ENCODE data around the gene MIOX. TPM values are rescaled to one million over a fixed set of nuclear protein-coding genes. Genes with fewer than 3 reads are reported as not detected.

Gene MIOX
- total and polyA plus RNA-seq, 9 of the 15 experiments (the other 6 are each of a cell fraction or from before 2014, with no cell fraction given): 0.08 TPM; not detected in 8

DNA sequence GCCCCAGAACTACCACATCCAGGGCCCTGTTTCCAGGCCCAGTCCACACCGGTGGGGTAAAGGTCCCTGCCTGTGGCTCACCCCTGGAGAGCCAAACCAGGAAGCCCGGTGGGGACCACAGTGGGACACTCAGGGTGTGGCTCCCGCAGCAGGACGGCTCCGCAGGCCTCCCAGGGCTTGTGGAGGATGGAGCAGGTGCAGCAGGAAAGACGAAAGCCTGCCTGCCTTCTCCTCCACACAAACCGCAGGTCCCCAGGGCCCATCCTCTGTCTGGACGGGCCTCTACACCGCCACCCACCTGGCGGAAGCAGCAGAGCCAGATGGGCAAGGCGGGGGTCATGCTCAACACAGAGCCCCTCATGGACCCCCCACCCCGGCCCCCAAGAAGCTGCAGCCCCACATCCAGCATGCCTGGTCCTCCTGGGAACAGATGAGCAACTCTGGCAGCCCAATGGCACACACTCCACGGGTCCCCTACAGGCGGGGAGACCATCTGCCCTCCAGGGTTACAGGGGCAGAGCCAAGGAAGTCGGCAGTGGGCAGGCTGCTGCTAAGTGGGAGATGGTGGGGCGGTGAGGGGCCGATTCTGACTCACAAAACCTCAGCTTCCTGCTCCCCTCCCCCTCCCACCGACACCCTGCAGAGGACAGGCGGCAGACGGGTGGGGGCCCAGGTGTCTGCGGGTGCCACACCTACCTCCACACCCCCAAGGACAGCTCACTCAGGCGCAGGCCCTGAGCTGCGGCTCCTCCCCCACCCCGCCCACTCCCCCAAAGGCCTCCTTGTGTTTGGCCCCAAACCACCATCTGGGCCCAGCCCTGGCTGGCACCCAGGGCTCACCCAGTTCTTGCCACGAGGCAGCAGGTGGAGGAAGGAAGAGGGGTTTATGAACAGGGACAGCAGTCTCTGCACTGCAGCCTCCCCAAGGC lies 17.0 kb upstream of the MIOX start (continued):
- TF ChIP-seq, protein P1, sequence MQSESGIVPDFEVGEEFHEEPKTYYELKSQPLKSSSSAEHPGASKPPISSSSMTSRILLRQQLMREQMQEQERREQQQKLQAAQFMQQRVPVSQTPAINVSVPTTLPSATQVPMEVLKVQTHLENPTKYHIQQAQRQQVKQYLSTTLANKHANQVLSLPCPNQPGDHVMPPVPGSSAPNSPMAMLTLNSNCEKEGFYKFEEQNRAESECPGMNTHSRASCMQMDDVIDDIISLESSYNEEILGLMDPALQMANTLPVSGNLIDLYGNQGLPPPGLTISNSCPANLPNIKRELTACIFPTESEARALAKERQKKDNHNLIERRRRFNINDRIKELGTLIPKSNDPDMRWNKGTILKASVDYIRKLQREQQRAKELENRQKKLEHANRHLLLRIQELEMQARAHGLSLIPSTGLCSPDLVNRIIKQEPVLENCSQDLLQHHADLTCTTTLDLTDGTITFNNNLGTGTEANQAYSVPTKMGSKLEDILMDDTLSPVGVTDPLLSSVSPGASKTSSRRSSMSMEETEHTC (IDR thresholded peaks at IDR 0.05): no peak
- TF ChIP-seq CEBPG (CRISPR knock-in tag; IDR thresholded peaks at IDR 0.05) (no peak), CEBPG (tag; conservative IDR thresholded peaks at IDR 0.05 in 1 of 2, IDR thresholded peaks at IDR 0.05 in 1 of 2) (no peak), ZNF174 (CRISPR knock-in tag; IDR thresholded peaks at IDR 0.05) (no peak), SIN3A (IDR thresholded peaks at IDR 0.05; ENCODE audit: borderline replicate concordance in 2 of 2, control insufficient read depth in 1 of 2, low read depth in 2 of 2, low read length in 2 of 2) (peak in 1 of 2 experiments; percentile 9; a peak in 1 of 4 replicates), NR1H2 (CRISPR knock-in tag; IDR thresholded peaks at IDR 0.05) (no peak), CBX5 (IDR thresholded peaks at IDR 0.05; ENCODE audit: borderline replicate concordance, low read depth) (no peak), THRB (CRISPR knock-in tag; conservative IDR thresholded peaks at IDR 0.05) (no peak), NONO (IDR thresholded peaks at IDR 0.05; ENCODE audit: low read depth in 2 of 2, low read length in 1 of 2) (no peak), TOE1 (IDR thresholded peaks at IDR 0.05; ENCODE audit: borderline replicate concordance) (no peak), TOE1 (CRISPR knock-in tag; IDR thresholded peaks at IDR 0.05; ENCODE audit: borderline replicate concordance, low read depth) (no peak), ZNF146 (CRISPR knock-in tag; IDR thresholded peaks at IDR 0.05; ENCODE audit: unreplicated experiment) (no peak), GTF2E2 (tag; IDR thresholded peaks at IDR 0.05) (no peak), CC2D1A (IDR thresholded peaks at IDR 0.05) (no peak)
- TF ChIP-seq, protein P2, sequence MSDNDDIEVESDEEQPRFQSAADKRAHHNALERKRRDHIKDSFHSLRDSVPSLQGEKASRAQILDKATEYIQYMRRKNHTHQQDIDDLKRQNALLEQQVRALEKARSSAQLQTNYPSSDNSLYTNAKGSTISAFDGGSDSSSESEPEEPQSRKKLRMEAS (CRISPR knock-in tag; IDR thresholded peaks at IDR 0.05): no peak
- TF ChIP-seq, protein P3, sequence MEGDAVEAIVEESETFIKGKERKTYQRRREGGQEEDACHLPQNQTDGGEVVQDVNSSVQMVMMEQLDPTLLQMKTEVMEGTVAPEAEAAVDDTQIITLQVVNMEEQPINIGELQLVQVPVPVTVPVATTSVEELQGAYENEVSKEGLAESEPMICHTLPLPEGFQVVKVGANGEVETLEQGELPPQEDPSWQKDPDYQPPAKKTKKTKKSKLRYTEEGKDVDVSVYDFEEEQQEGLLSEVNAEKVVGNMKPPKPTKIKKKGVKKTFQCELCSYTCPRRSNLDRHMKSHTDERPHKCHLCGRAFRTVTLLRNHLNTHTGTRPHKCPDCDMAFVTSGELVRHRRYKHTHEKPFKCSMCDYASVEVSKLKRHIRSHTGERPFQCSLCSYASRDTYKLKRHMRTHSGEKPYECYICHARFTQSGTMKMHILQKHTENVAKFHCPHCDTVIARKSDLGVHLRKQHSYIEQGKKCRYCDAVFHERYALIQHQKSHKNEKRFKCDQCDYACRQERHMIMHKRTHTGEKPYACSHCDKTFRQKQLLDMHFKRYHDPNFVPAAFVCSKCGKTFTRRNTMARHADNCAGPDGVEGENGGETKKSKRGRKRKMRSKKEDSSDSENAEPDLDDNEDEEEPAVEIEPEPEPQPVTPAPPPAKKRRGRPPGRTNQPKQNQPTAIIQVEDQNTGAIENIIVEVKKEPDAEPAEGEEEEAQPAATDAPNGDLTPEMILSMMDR (IDR thresholded peaks at IDR 0.05 in 2 of 3, conservative IDR thresholded peaks at IDR 0.05 in 1 of 3; ENCODE audit: insufficient read depth in 2 of 3, low read depth in 1 of 3, low read length in 3 of 3): 0 out of 6 replicates have a peak, but pooled peaks of 1 of the 3 experiments have one; percentile 2
- TF ChIP-seq, protein P4, sequence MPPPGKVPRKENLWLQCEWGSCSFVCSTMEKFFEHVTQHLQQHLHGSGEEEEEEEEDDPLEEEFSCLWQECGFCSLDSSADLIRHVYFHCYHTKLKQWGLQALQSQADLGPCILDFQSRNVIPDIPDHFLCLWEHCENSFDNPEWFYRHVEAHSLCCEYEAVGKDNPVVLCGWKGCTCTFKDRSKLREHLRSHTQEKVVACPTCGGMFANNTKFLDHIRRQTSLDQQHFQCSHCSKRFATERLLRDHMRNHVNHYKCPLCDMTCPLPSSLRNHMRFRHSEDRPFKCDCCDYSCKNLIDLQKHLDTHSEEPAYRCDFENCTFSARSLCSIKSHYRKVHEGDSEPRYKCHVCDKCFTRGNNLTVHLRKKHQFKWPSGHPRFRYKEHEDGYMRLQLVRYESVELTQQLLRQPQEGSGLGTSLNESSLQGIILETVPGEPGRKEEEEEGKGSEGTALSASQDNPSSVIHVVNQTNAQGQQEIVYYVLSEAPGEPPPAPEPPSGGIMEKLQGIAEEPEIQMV (tag; conservative IDR thresholded peaks at IDR 0.05; ENCODE audit: low read depth): no peak
- TF ChIP-seq, protein P5, sequence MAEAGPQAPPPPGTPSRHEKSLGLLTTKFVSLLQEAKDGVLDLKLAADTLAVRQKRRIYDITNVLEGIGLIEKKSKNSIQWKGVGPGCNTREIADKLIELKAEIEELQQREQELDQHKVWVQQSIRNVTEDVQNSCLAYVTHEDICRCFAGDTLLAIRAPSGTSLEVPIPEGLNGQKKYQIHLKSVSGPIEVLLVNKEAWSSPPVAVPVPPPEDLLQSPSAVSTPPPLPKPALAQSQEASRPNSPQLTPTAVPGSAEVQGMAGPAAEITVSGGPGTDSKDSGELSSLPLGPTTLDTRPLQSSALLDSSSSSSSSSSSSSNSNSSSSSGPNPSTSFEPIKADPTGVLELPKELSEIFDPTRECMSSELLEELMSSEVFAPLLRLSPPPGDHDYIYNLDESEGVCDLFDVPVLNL (CRISPR knock-in tag; IDR thresholded peaks at IDR 0.05; ENCODE audit: low read depth): no peak
